Measurements from ENCODE around the gene CLNK.

The CLNK gene

GRCh38 chr4:10666616-10667015 is 18.0 kb downstream of the CLNK start:
- no peak for TF ChIP-seq CTCF (conservative IDR thresholded peaks at IDR 0.05; ENCODE audit: low read depth, low read length)

GRCh38 chr4:10664408-10664807 is 20.2 kb downstream of the CLNK start:
- H3K27me3 ChIP-seq (ENCODE audit: insufficient read depth, low read depth): no peaks in the 10 kb centered on the region
- no peak overlapping the region for H2AFZ ChIP-seq (ENCODE audit: low read depth)
- no peaks in the 10 kb centered on the region for H3K79me2 ChIP-seq (ENCODE audit: insufficient read depth, low read depth)
- no peaks in the 10 kb centered on the region for H3K4me1 ChIP-seq (ENCODE audit: low read depth, poor library complexity, severe bottlenecking)
- H3K9ac ChIP-seq: no peak overlapping the region
- no peak overlapping the region for H3K27ac ChIP-seq
- no peak for TF ChIP-seq CTCF (conservative IDR thresholded peaks at IDR 0.05; ENCODE audit: low read depth, low read length)
- H3K36me3 ChIP-seq (ENCODE audit: insufficient read depth): no peaks in the 10 kb centered on the region
- H3K4me3 ChIP-seq (IDR thresholded peaks at IDR 0.05; ENCODE audit: insufficient read depth, low read depth, low read length): no peak overlapping the region
- H4K20me1 ChIP-seq (ENCODE audit: insufficient read depth): no peaks in the 10 kb centered on the region
- no peak overlapping the region for H3K4me2 ChIP-seq

More at GRCh38 chr4:10666616-10667015, 18.0 kb downstream of the CLNK start:
- Histone ChIP-seq H4K20me1 (ENCODE audit: insufficient read depth) (no peaks in the 10 kb centered on the region), H2AFZ (ENCODE audit: low read depth) (no peak overlapping the region), H3K9ac (no peak overlapping the region), H3K79me2 (ENCODE audit: insufficient read depth, low read depth) (no peaks in the 10 kb centered on the region), H3K4me1 (ENCODE audit: low read depth, poor library complexity, severe bottlenecking) (peaks cover 8% of the 10 kb centered on the region), H3K27me3 (ENCODE audit: insufficient read depth, low read depth) (no peaks in the 10 kb centered on the region), H3K4me2 (no peak overlapping the region), H3K27ac (no peak overlapping the region), H3K4me3 (IDR thresholded peaks at IDR 0.05; ENCODE audit: insufficient read depth, low read depth, low read length) (no peak overlapping the region), H3K36me3 (ENCODE audit: insufficient read depth) (no peaks in the 10 kb centered on the region)

GRCh38 chr4:10662937-10663336 is 21.6 kb downstream of the CLNK start:
- no peaks in the 10 kb centered on the region for H3K79me2 ChIP-seq (ENCODE audit: insufficient read depth, low read depth)
- no peak overlapping the region for H2AFZ ChIP-seq (ENCODE audit: low read depth)
- no peak overlapping the region for H3K4me3 ChIP-seq (IDR thresholded peaks at IDR 0.05; ENCODE audit: insufficient read depth, low read depth, low read length)
- H3K27ac ChIP-seq: no peak overlapping the region
- no peak overlapping the region for H3K4me2 ChIP-seq
- no peak for TF ChIP-seq CTCF (conservative IDR thresholded peaks at IDR 0.05; ENCODE audit: low read depth, low read length)
- no peaks in the 10 kb centered on the region for H3K4me1 ChIP-seq (ENCODE audit: low read depth, poor library complexity, severe bottlenecking)
- H3K36me3 ChIP-seq (ENCODE audit: insufficient read depth): no peaks in the 10 kb centered on the region
- H4K20me1 ChIP-seq (ENCODE audit: insufficient read depth): no peaks in the 10 kb centered on the region
- no peak overlapping the region for H3K9ac ChIP-seq
- H3K27me3 ChIP-seq (ENCODE audit: insufficient read depth, low read depth): no peaks in the 10 kb centered on the region

- H2AFZ ChIP-seq (ENCODE audit: low read depth): no peak overlapping the region
- no peaks in the 10 kb centered on the region for H3K27me3 ChIP-seq (ENCODE audit: insufficient read depth, low read depth)
- no peak overlapping the region for H3K4me2 ChIP-seq
- H3K27ac ChIP-seq: no peak overlapping the region
- no peak for TF ChIP-seq CTCF (conservative IDR thresholded peaks at IDR 0.05; ENCODE audit: low read depth, low read length)
- no peak overlapping the region for H3K9ac ChIP-seq
- H3K4me3 ChIP-seq (IDR thresholded peaks at IDR 0.05; ENCODE audit: insufficient read depth, low read depth, low read length): no peak overlapping the region
- no peaks in the 10 kb centered on the region for H3K79me2 ChIP-seq (ENCODE audit: insufficient read depth, low read depth)
- no peaks in the 10 kb centered on the region for H4K20me1 ChIP-seq (ENCODE audit: insufficient read depth)
- no peaks in the 10 kb centered on the region for H3K36me3 ChIP-seq (ENCODE audit: insufficient read depth)
- no peaks in the 10 kb centered on the region for H3K4me1 ChIP-seq (ENCODE audit: low read depth, poor library complexity, severe bottlenecking)
Measured at GRCh38 chr4:10661047-10661446, 23.5 kb downstream of the CLNK start.
